GM12892 (cell line): ENCODE measurements around the gene LRFN4.
A peak's percentile ranks its signal among the peaks of the same experiment; 100 is the strongest.

Source experiments
- DNase-seq: peaks from one replicate; pipeline ENCODE4 v3.0.0; 2011; ENCODE audit not compliant: insufficient read length
- FAIRE-seq: peaks from 2 replicates; lab custom pipeline; 2011; peaks lifted over from hg19 to GRCh38; lab: Jason Lieb, UNC
- POLR2A ChIP-seq: IDR thresholded peaks from 2 replicates; pipeline ENCODE4 v1.6.1; 2011; ENCODE audit warnings: low read depth, low read length, control low read depth
- POLR2AphosphoS5 ChIP-seq: IDR thresholded peaks from 2 replicates; pipeline ENCODE4 v1.6.1; 2011; ENCODE audit warnings: low read depth, low read length, control low read depth
- TAF1 ChIP-seq: IDR thresholded peaks from 2 replicates; pipeline ENCODE4 v1.6.1; 2011; ENCODE audit warnings: low read depth, mild to moderate bottlenecking, control low read depth, low read length, borderline replicate concordance

Gene LRFN4

GRCh38 chr11:66835768-66836405 is 21.0 kb upstream of the LRFN4 start:
- DNase-seq (no peak), FAIRE-seq (no peak)
- TF ChIP-seq TAF1, result no peak
- no peak for TF ChIP-seq POLR2A

GRCh38 chr11:66840317-66841091 is 16.4 kb upstream of the LRFN4 start:
- TF ChIP-seq TAF1, result no peak
- TF ChIP-seq POLR2AphosphoS5, result no peak; the same call in 1 of the 2 replicates
- no peak; the same call in 1 of the 2 replicates for TF ChIP-seq POLR2A
- no peak for FAIRE-seq
- no peak for DNase-seq

- TF ChIP-seq TAF1 (no peak), POLR2A (peak; percentile 51; the same call in 1 of the 2 replicates)
- DNase-seq (no peak), FAIRE-seq (peak; percentile 65)
These were observed 15.0 kb upstream of the LRFN4 start for GRCh38 chr11:66841861-66842260.

GRCh38 chr11:66842501-66842895 is 14.4 kb upstream of the LRFN4 start:
- FAIRE-seq, result peak; percentile 67
- no peak for TF ChIP-seq POLR2A
- TF ChIP-seq POLR2AphosphoS5, result no peak
- no peak for TF ChIP-seq TAF1
- peak; percentile 13 for DNase-seq

- peak; percentile 100 for FAIRE-seq
- peak; percentile 94 for TF ChIP-seq POLR2AphosphoS5
- peak; percentile 91 for TF ChIP-seq TAF1
- peak; percentile 97 for TF ChIP-seq POLR2A
- peak; percentile 94 for DNase-seq
These were observed 13.7 kb upstream of the LRFN4 start, which contains the start of gene RCE1 for GRCh38 chr11:66842896-66843775. TSS of gene RCE1 (plus strand) at chr11:66843441. CDS start at chr11:66843456, 15 bp downstream.

GRCh38 chr11:66843776-66844495 is 12.9 kb upstream of the LRFN4 start:
- peak; percentile 10 for DNase-seq
- no peak for FAIRE-seq
- no peak for TF ChIP-seq POLR2AphosphoS5
- no peak for TF ChIP-seq TAF1
- no peak for TF ChIP-seq POLR2A

GRCh38 chr11:66844496-66845142 is 12.2 kb upstream of the LRFN4 start:
- DNase-seq, result no peak
- no peak for FAIRE-seq

GRCh38 chr11:66845143-66845875 is 11.6 kb upstream of the LRFN4 start:
- DNase-seq (no peak), FAIRE-seq (no peak)
- TF ChIP-seq TAF1 (no peak), POLR2AphosphoS5 (no peak), POLR2A (no peak)

More at GRCh38 chr11:66844496-66845142, 12.2 kb upstream of the LRFN4 start:
- TF ChIP-seq TAF1 (no peak), POLR2AphosphoS5 (no peak), POLR2A (no peak)

- FAIRE-seq (no peak), DNase-seq (no peak)
- TF ChIP-seq POLR2AphosphoS5 (no peak), TAF1 (no peak), POLR2A (no peak)
These were observed 11.0 kb upstream of the LRFN4 start for GRCh38 chr11:66845876-66846212.

- FAIRE-seq, result no peak
- TF ChIP-seq POLR2AphosphoS5, result no peak
These were observed 10.2 kb upstream of the LRFN4 start for GRCh38 chr11:66846671-66847091.

More at GRCh38 chr11:66846671-66847091, 10.2 kb upstream of the LRFN4 start:
- no peak for DNase-seq
